Smooth muscle cell (in vitro differentiated cells): ENCODE results near the gene MTIF2. TPM values are rescaled to one million over a fixed set of nuclear protein-coding genes. Genes with fewer than 3 reads are reported as not detected.
"Not testable (repeated sequence)": the region's sequence is repeated elsewhere in the genome, so short reads cannot be mapped to it uniquely, and the experiment has no call there.

ENCODE experiments used
- DNase-seq: peaks from one replicate; lab custom pipeline; 2025; ENCODE audit not compliant: unreplicated experiment; lab: John Stamatoyannopoulos, UW
- H2AFZ ChIP-seq: fragments of 200-600 bp; sonication (generic); 2 replicates; pipeline ENCODE4 v1.6.0; 2016; ENCODE audit warnings: antibody characterized with exemption, low read depth, mild to moderate bottlenecking
- H3F3A ChIP-seq: fragments of 200-600 bp; sonication (generic); 2 replicates; pipeline ENCODE4 v1.6.0; 2017; ENCODE audit warnings: antibody characterized with exemption, low read depth
- H3K27ac ChIP-seq: fragments of 200-600 bp; sonication (generic); 2 replicates; pipeline ENCODE4 v1.5.1; 2016; ENCODE audit warnings: low read depth, mild to moderate bottlenecking
- H3K27me3 ChIP-seq: fragments of 200-600 bp; sonication (generic); 2 replicates; pipeline ENCODE4 v1.6.1; 2016; ENCODE audit warnings: low read depth, mild to moderate bottlenecking
- H3K36me3 ChIP-seq: fragments of 200-600 bp; sonication (generic); 2 replicates; pipeline ENCODE4 v1.5.1; 2016; ENCODE audit warnings: low read depth
- H3K4me1 ChIP-seq: fragments of 200-600 bp; sonication (generic); 2 replicates; pipeline ENCODE4 v1.5.1; 2016; ENCODE audit warnings: low read depth
- H3K4me2 ChIP-seq: fragments of 200-600 bp; sonication (generic); 2 replicates; pipeline ENCODE4 v1.6.0; 2016; ENCODE audit warnings: mild to moderate bottlenecking
- H3K4me3 ChIP-seq: fragments of 200-600 bp; sonication (generic); 2 replicates; pipeline ENCODE4 v1.5.1; 2016; ENCODE audit warnings: mild to moderate bottlenecking
- H3K79me2 ChIP-seq: fragments of 200-600 bp; sonication (generic); 2 replicates; pipeline ENCODE4 v1.6.0; 2016; ENCODE audit warnings: low read depth, mild to moderate bottlenecking
- H3K9ac ChIP-seq: fragments of 200-600 bp; sonication (generic); 2 replicates; pipeline ENCODE4 v1.6.0; 2016; ENCODE audit warnings: low read depth
- H3K9me3 ChIP-seq: fragments of 200-600 bp; sonication (generic); replicated peaks from 2 replicates; pipeline ENCODE4 v1.5.1; 2016; ENCODE audit warnings: low read depth
- H4K20me1 ChIP-seq: fragments of 200-600 bp; sonication (generic); 2 replicates; pipeline ENCODE4 v1.6.0; 2016; ENCODE audit warnings: low read depth
- WGBS: methylation state at CpG from one replicate; pipeline ENCODE4 v1.1.7; 2016; ENCODE audit warnings: low lambda C conversion rate; 5-methylcytosine and 5-hydroxymethylcytosine counted together
- polyA plus RNA-seq: library from polyadenylated mRNA; unstranded; fragments of >200 nt; fragmentation: Nextera tagmentation; extraction: Ambion mirVana; gene quantifications from 2 replicates; pipeline ENCODE4 v1.2.1, GENCODE V29; 2016
- total RNA-seq: library from RNA; depleted of rRNA; stranded (reverse); fragments of >200 nt; gene quantifications from 2 replicates; pipeline ENCODE4 v1.2.3, GENCODE V29; 2014
- TF ChIP-seq, protein P1 (sequence below): fragments of 200-600 bp; sonication (generic); IDR thresholded peaks from 2 replicates; pipeline ENCODE4 v1.5.1; 2017; ENCODE audit warnings: borderline replicate concordance, mild to moderate bottlenecking, antibody characterized with exemption; ENCODE audit not compliant: insufficient read depth, poor library complexity, severe bottlenecking

The MTIF2 gene
- total and polyA plus RNA-seq, 2 experiments from 2014 or later: 11.6 to 22.7 TPM

GRCh38 chr2:55252832-55253231 is 16.2 kb downstream of the MTIF2 start:
- Histone ChIP-seq H3F3A (no peaks in the 10 kb centered on the region), H4K20me1 (no peaks in the 10 kb centered on the region), H2AFZ (no peak overlapping the region), H3K9me3 (no peaks in the 10 kb centered on the region), H3K27ac (no peak overlapping the region), H3K27me3 (no peaks in the 10 kb centered on the region), H3K9ac (no peak overlapping the region), H3K4me2 (no peak overlapping the region), H3K36me3 (peaks cover 16% of the 10 kb centered on the region), H3K4me1 (no peaks in the 10 kb centered on the region), H3K4me3 (no peak overlapping the region), H3K79me2 (no peaks in the 10 kb centered on the region)
- TF ChIP-seq, protein P1, sequence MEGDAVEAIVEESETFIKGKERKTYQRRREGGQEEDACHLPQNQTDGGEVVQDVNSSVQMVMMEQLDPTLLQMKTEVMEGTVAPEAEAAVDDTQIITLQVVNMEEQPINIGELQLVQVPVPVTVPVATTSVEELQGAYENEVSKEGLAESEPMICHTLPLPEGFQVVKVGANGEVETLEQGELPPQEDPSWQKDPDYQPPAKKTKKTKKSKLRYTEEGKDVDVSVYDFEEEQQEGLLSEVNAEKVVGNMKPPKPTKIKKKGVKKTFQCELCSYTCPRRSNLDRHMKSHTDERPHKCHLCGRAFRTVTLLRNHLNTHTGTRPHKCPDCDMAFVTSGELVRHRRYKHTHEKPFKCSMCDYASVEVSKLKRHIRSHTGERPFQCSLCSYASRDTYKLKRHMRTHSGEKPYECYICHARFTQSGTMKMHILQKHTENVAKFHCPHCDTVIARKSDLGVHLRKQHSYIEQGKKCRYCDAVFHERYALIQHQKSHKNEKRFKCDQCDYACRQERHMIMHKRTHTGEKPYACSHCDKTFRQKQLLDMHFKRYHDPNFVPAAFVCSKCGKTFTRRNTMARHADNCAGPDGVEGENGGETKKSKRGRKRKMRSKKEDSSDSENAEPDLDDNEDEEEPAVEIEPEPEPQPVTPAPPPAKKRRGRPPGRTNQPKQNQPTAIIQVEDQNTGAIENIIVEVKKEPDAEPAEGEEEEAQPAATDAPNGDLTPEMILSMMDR: no peak
- no peak for DNase-seq
- 93% methylated on average over 3 of the region's 3 CpGs for WGBS

GRCh38 chr2:55247025-55247424 is 22.0 kb downstream of the MTIF2 start:
- no peaks in the 10 kb centered on the region for H3K27me3 ChIP-seq
- peaks cover 20% of the 10 kb centered on the region for H3K36me3 ChIP-seq
- no peaks in the 10 kb centered on the region for H3K79me2 ChIP-seq

GRCh38 chr2:55245411-55245810 is 23.6 kb downstream of the MTIF2 start:
- no peak for DNase-seq
- Histone ChIP-seq H3K4me3 (no peak overlapping the region), H2AFZ (no peak overlapping the region), H3K4me2 (no peak overlapping the region), H3K9me3 (no peaks in the 10 kb centered on the region), H4K20me1 (no peaks in the 10 kb centered on the region), H3K9ac (no peak overlapping the region), H3F3A (no peaks in the 10 kb centered on the region), H3K27me3 (no peaks in the 10 kb centered on the region), H3K27ac (no peak overlapping the region), H3K36me3 (peaks cover 9% of the 10 kb centered on the region), H3K79me2 (no peaks in the 10 kb centered on the region), H3K4me1 (no peaks in the 10 kb centered on the region)
- TF ChIP-seq, protein P1: no peak
- 93% methylated on average over 5 of the region's 5 CpGs for WGBS

More at GRCh38 chr2:55247025-55247424, 22.0 kb downstream of the MTIF2 start:
- Histone ChIP-seq H3K27ac (no peak overlapping the region), H4K20me1 (no peaks in the 10 kb centered on the region), H3K4me3 (no peak overlapping the region), H3K9ac (no peak overlapping the region), H3K9me3 (no peaks in the 10 kb centered on the region), H2AFZ (no peak overlapping the region), H3K4me2 (no peak overlapping the region), H3K4me1 (no peaks in the 10 kb centered on the region), H3F3A (no peaks in the 10 kb centered on the region)
- DNase-seq: no peak
- 86% methylated on average over 5 of the region's 5 CpGs for WGBS
- TF ChIP-seq, protein P1: no peak

- DNase-seq: no peak
- no peak overlapping the region for H3K4me3 ChIP-seq
- no peaks in the 10 kb centered on the region for H3K79me2 ChIP-seq
- H3K4me1 ChIP-seq: no peaks in the 10 kb centered on the region
- H4K20me1 ChIP-seq: no peaks in the 10 kb centered on the region
- H2AFZ ChIP-seq: no peak overlapping the region
- TF ChIP-seq, protein P1: no peak
- H3K27me3 ChIP-seq: no peaks in the 10 kb centered on the region
- H3K36me3 ChIP-seq: peaks cover 9% of the 10 kb centered on the region
- no peak overlapping the region for H3K27ac ChIP-seq
- 83% methylated on average over 1 of the region's 1 CpG for WGBS
- no peaks in the 10 kb centered on the region for H3K9me3 ChIP-seq
- no peak overlapping the region for H3K4me2 ChIP-seq
- H3F3A ChIP-seq: peaks cover 16% of the 10 kb centered on the region
- no peak overlapping the region for H3K9ac ChIP-seq
Observed at GRCh38 chr2:55242617-55243016, 26.4 kb downstream of the MTIF2 start.

GRCh38 chr2:55241582-55241981 is 27.4 kb downstream of the MTIF2 start:
- Histone ChIP-seq H3K36me3 (peaks cover 10% of the 10 kb centered on the region), H3F3A (peaks cover 26% of the 10 kb centered on the region)
- H3K27me3 ChIP-seq, H3K9me3 ChIP-seq, H2AFZ ChIP-seq, H3K79me2 ChIP-seq, H3K4me2 ChIP-seq, H3K9ac ChIP-seq, H3K27ac ChIP-seq, H3K4me3 ChIP-seq, DNase-seq, H4K20me1 ChIP-seq, H3K4me1 ChIP-seq: not testable (repeated sequence)
- WGBS: 94% methylated on average over 8 of the region's 8 CpGs
